K562 (cell line): ENCODE data around the gene RGS3. TPM values are rescaled to one million over a fixed set of nuclear protein-coding genes. Genes with fewer than 3 reads are reported as not detected.
A peak's percentile ranks its signal among the peaks of the same experiment; 100 is the strongest.

Experiments
- ATAC-seq: fragments of 200-7000 bp; cut with Tn5 transposase; 3 replicates; pipeline ENCODE4 v1.9.1; 2020; ENCODE audit warnings: moderate library complexity
- BruUV-seq: library from RNA; stranded (reverse); fragments of 400-500 nt; replicated peaks from 2 replicates; lab custom pipeline; 2021; lab: Mats Ljungman, UMichigan
- CTCF ChIA-PET: fragments of 300-600 bp; formaldehyde crosslinking; extraction: SDS; loops from one replicate; lab custom pipeline; 2021; ENCODE audit warnings: low intra/inter-chr PET ratio; lab: Yijun Ruan, JAX
- POLR2A ChIA-PET: fragments of 300-600, 350-650 bp; sonication (Branson Sonifier 250); formaldehyde crosslinking; extraction: SDS; loops from one replicate; lab custom pipeline; 2021; ENCODE audit warnings: antibody characterized with exemption, inconsistent platforms; lab: Yijun Ruan, JAX
- DNase-seq, 4 experiments: peaks; one replicate each; pipeline versions ENCODE4 v3.0.0 to v3.0.0-alpha.2; 2011 to 2018; ENCODE audit warnings: low spot score in 3 of 4, mixed read lengths in 3 of 4; ENCODE audit errors: extremely low read depth in 1 of 4
- FAIRE-seq: peaks from 2 replicates; lab custom pipeline; 2011; peaks lifted over from hg19 to GRCh38; lab: Jason Lieb, UNC
- H2AFZ ChIP-seq: 2 replicates; pipeline ENCODE4 v1.6.0; 2011; ENCODE audit warnings: low read depth, low read length, control low read depth, inconsistent platforms
- H3K27ac ChIP-seq: fragments of 200-600 bp; 3 replicates; pipeline ENCODE4 v1.8.0; 2011; ENCODE audit warnings: low read depth, mild to moderate bottlenecking, control low read depth, inconsistent platforms, low read length, moderate library complexity, mixed read lengths; ENCODE audit errors: extremely low read depth
- H3K27me3 ChIP-seq, 2 experiments: fragments of 300-600 bp in 1 of 2; 2 replicates in 1 of 2; 3 replicates in 1 of 2; pipeline versions ENCODE4 v1.6.0 to v1.8.0; 2011; ENCODE audit warnings: inconsistent platforms in 2 of 2, low read length in 2 of 2, mild to moderate bottlenecking in 1 of 2, mixed read lengths in 1 of 2, moderate library complexity in 1 of 2; ENCODE audit not compliant: control insufficient read depth in 2 of 2, insufficient read depth in 2 of 2
- H3K36me3 ChIP-seq: fragments of 300-600 bp; 3 replicates; pipeline ENCODE4 v1.8.0; 2011; ENCODE audit warnings: mild to moderate bottlenecking, low read length, inconsistent platforms; ENCODE audit not compliant: control insufficient read depth, insufficient read depth
- H3K4me1 ChIP-seq, 2 experiments: fragments of 200-600 bp in 1 of 2; replicated peaks in 1 of 2; 2 replicates in 1 of 2; 3 replicates in 1 of 2; pipeline versions ENCODE4 v1.5.1 to v1.8.0; 2011; ENCODE audit warnings: inconsistent platforms in 2 of 2, low read length in 2 of 2, mild to moderate bottlenecking in 1 of 2, mixed read lengths in 1 of 2, moderate library complexity in 1 of 2; ENCODE audit not compliant: control insufficient read depth in 2 of 2, insufficient read depth in 2 of 2
- H3K4me2 ChIP-seq: 2 replicates; pipeline ENCODE4 v1.6.1; 2011; ENCODE audit warnings: low read length, control low read depth, inconsistent platforms, mixed read lengths; ENCODE audit not compliant: insufficient read depth
- H3K4me3 ChIP-seq: fragments of 200-600 bp; sonication (generic), shearing (Covaris generic); 2 replicates; pipeline ENCODE4 v1.5.1; 2016; ENCODE audit warnings: control low read depth, inconsistent platforms
- H3K79me2 ChIP-seq: fragments of 200-600 bp; 3 replicates; pipeline ENCODE4 v1.8.0; 2011; ENCODE audit warnings: low read length, inconsistent platforms; ENCODE audit not compliant: control insufficient read depth, insufficient read depth
- H3K9ac ChIP-seq, 2 experiments: 2 replicates each; pipeline versions ENCODE4 v1.6.0 to v1.6.1; 2011; ENCODE audit warnings: low read depth in 2 of 2, low read length in 2 of 2, control low read depth in 1 of 2, inconsistent platforms in 1 of 2, mild to moderate bottlenecking in 1 of 2, mixed read lengths in 1 of 2; ENCODE audit not compliant: insufficient read depth in 1 of 2
- H3K9me1 ChIP-seq: one replicate; pipeline ENCODE4 v1.6.0; 2011; ENCODE audit warnings: inconsistent platforms, mild to moderate bottlenecking, low read length, moderate library complexity; ENCODE audit not compliant: control insufficient read depth, insufficient read depth
- H3K9me3 ChIP-seq: replicated peaks from 2 replicates; pipeline ENCODE4 v1.5.1; 2011; ENCODE audit warnings: low read depth, low read length, inconsistent platforms; ENCODE audit not compliant: control insufficient read depth, insufficient read depth
- H4K20me1 ChIP-seq: replicated peaks from 2 replicates; pipeline ENCODE4 v1.6.1; 2011; ENCODE audit warnings: low read length, inconsistent platforms, mixed read lengths; ENCODE audit not compliant: control insufficient read depth, insufficient read depth
- CBFB ChIP-seq: sonication (generic); formaldehyde crosslinking; IDR thresholded peaks from 2 replicates; pipeline ENCODE4 v1.4.0; 2020; ENCODE audit warnings: mild to moderate bottlenecking, missing genetic modification reagents
- PHB ChIP-seq: fragments of 250-450 bp; sonication (Bioruptor Pico); IDR thresholded peaks from 2 replicates; pipeline ENCODE4 v1.5.0; 2021
- ZFP36 ChIP-seq: fragments of 150-350 bp; IDR thresholded peaks from 2 replicates; pipeline ENCODE4 v1.6.1; 2018; ENCODE audit warnings: low read length, low read depth; ENCODE audit not compliant: partially characterized antibody
- WGBS: fragments of 100-300 bp; shearing (Covaris generic); methylation state at CpG from one replicate; pipeline ENCODE4 v1.1.6; 2016; ENCODE audit warnings: low coverage, mixed read lengths; ENCODE audit not compliant: insufficient coverage; ENCODE audit errors: missing lambda C conversion rate; 5-methylcytosine and 5-hydroxymethylcytosine counted together
- in situ Hi-C: fragments of 300-500 bp; cut with MboI; formaldehyde crosslinking; loops from 4 replicates; pipeline ENCODE4 v1.15.0; 2018; ENCODE audit warnings: inconsistent platforms, mixed read lengths
- intact Hi-C: fragments of 100-400 bp; cut with micrococcal nuclease; formaldehyde crosslinking; loops from 2 replicates; pipeline ENCODE4 v1.14.2; 2022
- polyA plus RNA-seq, 8 experiments: library from polyadenylated mRNA; depleted of rRNA in 4 of 8; stranded (reverse) in 5 of 8; unstranded in 3 of 8; fragments of >200 nt; fragmentation: Nextera tagmentation in 2 of 8; fragmentation: Illumina TruSeq in 1 of 8; extraction: Ambion mirVana in 2 of 8; extraction: Trizol in 1 of 8; gene quantifications; 2 replicates each; pipeline versions ENCODE4 v1.2.1 to v1.2.3, GENCODE V29; 2011 to 2014; ENCODE audit warnings: inconsistent platforms in 1 of 8, missing spikeins in 1 of 8
- total RNA-seq, 7 experiments: library from RNA; depleted of rRNA in 6 of 7; stranded (reverse); fragments of >200 nt in 6 of 7; fragmentation: Illumina TruSeq in 2 of 7; extraction: Trizol in 2 of 7; gene quantifications; 2 replicates each; pipeline versions ENCODE4 v1.2.1 to v1.2.3, GENCODE V29; 2011 to 2021; ENCODE audit warnings: low replicate concordance in 1 of 7
- TF ChIP-seq, protein P1 (sequence below): sonication (generic); formaldehyde crosslinking; IDR thresholded peaks from 2 replicates; pipeline ENCODE4 v1.5.0; 2020; ENCODE audit warnings: missing genetic modification reagents
- TF ChIP-seq, protein P2 (sequence below): sonication (generic); formaldehyde crosslinking; IDR thresholded peaks from 2 replicates; pipeline ENCODE4 v1.9.0; 2022; ENCODE audit warnings: mild to moderate bottlenecking, missing genetic modification reagents
- TF ChIP-seq, protein P3 (sequence below): sonication (generic); formaldehyde crosslinking; IDR thresholded peaks from 2 replicates; pipeline ENCODE4 v1.8.0; 2022; ENCODE audit warnings: mild to moderate bottlenecking, low read depth, missing genetic modification reagents
- TF ChIP-seq, protein P4 (sequence below): sonication (generic); formaldehyde crosslinking; IDR thresholded peaks from 2 replicates; pipeline ENCODE4 v1.9.0; 2022; ENCODE audit warnings: mild to moderate bottlenecking, missing genetic modification reagents

The RGS3 gene
- total and polyA plus RNA-seq, 9 of the 15 experiments (the other 6 are each of a cell fraction or from before 2014, with no cell fraction given) = 0.08 to 2.9 (median 0.95) TPM

DNA sequence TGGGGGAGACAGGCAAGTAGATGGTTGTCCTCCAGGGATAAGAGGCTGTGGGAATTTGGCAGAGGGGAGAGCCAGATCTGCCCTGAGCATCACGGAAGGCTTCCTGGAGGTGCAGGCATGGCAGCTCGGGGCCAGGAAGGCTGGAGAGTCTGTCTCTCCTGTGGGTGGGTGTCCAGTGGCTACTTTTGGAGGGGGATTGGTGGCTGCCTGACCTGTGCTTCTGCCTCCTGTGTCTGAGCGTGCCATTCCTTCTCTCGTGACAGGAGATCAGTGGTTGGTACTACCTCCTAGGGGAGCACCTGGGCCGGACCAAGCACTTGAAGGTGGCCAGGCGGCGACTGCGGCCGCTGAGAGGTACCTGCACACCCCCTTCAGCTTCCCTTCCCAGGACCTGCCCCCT is 33.5 kb downstream of the RGS3 start:
- H3K4me1 ChIP-seq = peaks cover 0 to 4% of the 10 kb centered on the region in 2 experiments; a peak in 2 of 5 replicates
- intact Hi-C loops = no loop called here
- H3K9me3 ChIP-seq = no peaks in the 10 kb centered on the region
- no peaks in the 10 kb centered on the region for H3K79me2 ChIP-seq
- H3K36me3 ChIP-seq = no peaks in the 10 kb centered on the region
- 5% methylated on average over 7 of the region's 9 CpGs for WGBS
- ATAC-seq (no peak), DNase-seq (no peak), FAIRE-seq (no peak)
- no peaks in the 10 kb centered on the region for H4K20me1 ChIP-seq
- BruUV-seq = no TSS peak
- TF ChIP-seq, protein P1, sequence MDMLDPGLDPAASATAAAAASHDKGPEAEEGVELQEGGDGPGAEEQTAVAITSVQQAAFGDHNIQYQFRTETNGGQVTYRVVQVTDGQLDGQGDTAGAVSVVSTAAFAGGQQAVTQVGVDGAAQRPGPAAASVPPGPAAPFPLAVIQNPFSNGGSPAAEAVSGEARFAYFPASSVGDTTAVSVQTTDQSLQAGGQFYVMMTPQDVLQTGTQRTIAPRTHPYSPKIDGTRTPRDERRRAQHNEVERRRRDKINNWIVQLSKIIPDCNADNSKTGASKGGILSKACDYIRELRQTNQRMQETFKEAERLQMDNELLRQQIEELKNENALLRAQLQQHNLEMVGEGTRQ (CRISPR knock-in tag) = no peak
- TF ChIP-seq CBFB (CRISPR knock-in tag) = no peak
- TF ChIP-seq, protein P2, sequence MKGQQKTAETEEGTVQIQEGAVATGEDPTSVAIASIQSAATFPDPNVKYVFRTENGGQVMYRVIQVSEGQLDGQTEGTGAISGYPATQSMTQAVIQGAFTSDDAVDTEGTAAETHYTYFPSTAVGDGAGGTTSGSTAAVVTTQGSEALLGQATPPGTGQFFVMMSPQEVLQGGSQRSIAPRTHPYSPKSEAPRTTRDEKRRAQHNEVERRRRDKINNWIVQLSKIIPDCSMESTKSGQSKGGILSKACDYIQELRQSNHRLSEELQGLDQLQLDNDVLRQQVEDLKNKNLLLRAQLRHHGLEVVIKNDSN (CRISPR knock-in tag) = no peak
- TF ChIP-seq, protein P3, sequence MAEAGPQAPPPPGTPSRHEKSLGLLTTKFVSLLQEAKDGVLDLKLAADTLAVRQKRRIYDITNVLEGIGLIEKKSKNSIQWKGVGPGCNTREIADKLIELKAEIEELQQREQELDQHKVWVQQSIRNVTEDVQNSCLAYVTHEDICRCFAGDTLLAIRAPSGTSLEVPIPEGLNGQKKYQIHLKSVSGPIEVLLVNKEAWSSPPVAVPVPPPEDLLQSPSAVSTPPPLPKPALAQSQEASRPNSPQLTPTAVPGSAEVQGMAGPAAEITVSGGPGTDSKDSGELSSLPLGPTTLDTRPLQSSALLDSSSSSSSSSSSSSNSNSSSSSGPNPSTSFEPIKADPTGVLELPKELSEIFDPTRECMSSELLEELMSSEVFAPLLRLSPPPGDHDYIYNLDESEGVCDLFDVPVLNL (CRISPR knock-in tag) = no peak
- TF ChIP-seq, protein P4, sequence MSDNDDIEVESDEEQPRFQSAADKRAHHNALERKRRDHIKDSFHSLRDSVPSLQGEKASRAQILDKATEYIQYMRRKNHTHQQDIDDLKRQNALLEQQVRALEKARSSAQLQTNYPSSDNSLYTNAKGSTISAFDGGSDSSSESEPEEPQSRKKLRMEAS (CRISPR knock-in tag) = no peak
- TF ChIP-seq PHB = no peak
- TF ChIP-seq ZFP36 = peak; percentile 51
- H3K4me3 ChIP-seq = no peak overlapping the region
- H3K27me3 ChIP-seq = peaks cover 2 to 34% of the 10 kb centered on the region in 2 experiments; a peak in 4 of 5 replicates
- no peak overlapping the region for H3K27ac ChIP-seq
- no peaks in the 10 kb centered on the region for H3K9me1 ChIP-seq
- in situ Hi-C loops = no loop called here
- H3K9ac ChIP-seq = no peak overlapping the region
- ChIA-PET POLR2A (interaction anchor here (0.6 to 1.1 kb wide), 2 partner anchors 42 to 151 kb away, joined by 3 read pairs; no protein-coding TSS in a partner anchor), CTCF (no interaction called here)
- no peak overlapping the region for H2AFZ ChIP-seq
- no peak overlapping the region for H3K4me2 ChIP-seq
